NCI-H1694 (cell line): ENCODE measurements around the gene PKP3.
"Not testable (repeated sequence)": the region's sequence is repeated elsewhere in the genome, so short reads cannot be mapped to it uniquely, and the experiment has no call there.

Experiments
- DNase-seq: peaks from one replicate; lab custom pipeline; 2025; lab: John Stamatoyannopoulos, UW

The PKP3 gene

GRCh38 chr11:412641-413119 lies 18.7 kb downstream of the PKP3 start:
- DNase-seq, result no peak

GRCh38 chr11:413120-414081 lies 19.4 kb downstream of the PKP3 start:
- DNase-seq, result no peak

GRCh38 chr11:414318-414857 lies 20.4 kb downstream of the PKP3 start:
- no peak for DNase-seq

- no peak for DNase-seq
Observed at GRCh38 chr11:415640-416041, 21.6 kb downstream of the PKP3 start.

GRCh38 chr11:416051-416756 lies 22.2 kb downstream of the PKP3 start:
- no peak for DNase-seq

GRCh38 chr11:416757-417621 lies 23.0 kb downstream of the PKP3 start:
- DNase-seq, result no peak

GRCh38 chr11:417652-418342 lies 23.8 kb downstream of the PKP3 start:
- no peak for DNase-seq

- DNase-seq, result no peak
Observed at GRCh38 chr11:418343-419247, 24.6 kb downstream of the PKP3 start.

- no peak for DNase-seq
Observed at GRCh38 chr11:419248-420005, 25.4 kb downstream of the PKP3 start.

GRCh38 chr11:420054-420910 lies 26.3 kb downstream of the PKP3 start:
- no peak for DNase-seq

GRCh38 chr11:420911-421321 lies 26.9 kb downstream of the PKP3 start:
- no peak for DNase-seq

GRCh38 chr11:422249-422656 lies 28.2 kb downstream of the PKP3 start:
- no peak for DNase-seq

GRCh38 chr11:424232-424631 lies 30.2 kb downstream of the PKP3 start:
- DNase-seq, result no peak

- not testable (repeated sequence) for DNase-seq
Observed at GRCh38 chr11:424766-425165, 30.8 kb downstream of the PKP3 start.

GRCh38 chr11:425301-425700 lies 31.3 kb downstream of the PKP3 start:
- no peak for DNase-seq

GRCh38 chr11:426851-427250 lies 32.8 kb downstream of the PKP3 start:
- no peak for DNase-seq

GRCh38 chr11:428295-428694 lies 34.3 kb downstream of the PKP3 start:
- DNase-seq, result no peak

- DNase-seq, result no peak
Observed at GRCh38 chr11:429391-429790, 35.4 kb downstream of the PKP3 start.
